HepG2 (cell line): Measurements from ENCODE around the gene DAPP1. TPM values are rescaled to one million over a fixed set of nuclear protein-coding genes. Genes with fewer than 3 reads are reported as not detected.

Source experiments
- ATAC-seq: fragments of 200-7000 bp; cut with Tn5 transposase; 3 replicates; pipeline ENCODE4 v1.9.1; 2020; ENCODE audit warnings: mild to moderate bottlenecking, moderate library complexity
- BruUV-seq: library from RNA; stranded (reverse); fragments of 400-500 nt; replicated peaks from 2 replicates; lab custom pipeline; 2021; lab: Mats Ljungman, UMichigan
- CTCF ChIA-PET: fragments of 300-600 bp; formaldehyde crosslinking; extraction: SDS; loops from one replicate; lab custom pipeline; 2021; ENCODE audit warnings: low total read pairs, inconsistent platforms, low intra/inter-chr PET ratio; lab: Yijun Ruan, JAX
- POLR2A ChIA-PET: fragments of 350-600 bp; sonication (Branson Sonifier 250); formaldehyde crosslinking; loops from one replicate; lab custom pipeline; 2020; ENCODE audit warnings: antibody characterized with exemption, inconsistent platforms; lab: Yijun Ruan, JAX
- DNase-seq: peaks from one replicate; pipeline ENCODE4 v3.0.0-alpha.2; 2015; ENCODE audit warnings: low spot score
- FAIRE-seq: peaks from 3 replicates; lab custom pipeline; 2011; peaks lifted over from hg19 to GRCh38; lab: Jason Lieb, UNC
- H2AFZ ChIP-seq: one replicate; pipeline ENCODE4 v1.6.1; 2011; ENCODE audit warnings: low read length, inconsistent platforms
- H3K27ac ChIP-seq: fragments of 300-600 bp; 3 replicates; pipeline ENCODE4 v1.8.0; 2011; ENCODE audit warnings: mixed run types, mild to moderate bottlenecking, mixed read lengths, low read length, inconsistent platforms; ENCODE audit not compliant: insufficient read depth; ENCODE audit errors: extremely low read length
- H3K27me3 ChIP-seq, 2 experiments: fragments of 200-600 bp in 1 of 2; 2 replicates in 1 of 2; 3 replicates in 1 of 2; pipeline versions ENCODE4 v1.6.0 to v1.8.0; 2011; ENCODE audit warnings: low read length in 2 of 2, mild to moderate bottlenecking in 2 of 2, moderate library complexity in 2 of 2, inconsistent platforms in 1 of 2; ENCODE audit not compliant: insufficient read depth in 2 of 2, control insufficient read depth in 1 of 2
- H3K36me3 ChIP-seq, 2 experiments: fragments of 200-600 bp in 1 of 2; replicated peaks in 1 of 2; 2 replicates in 1 of 2; 3 replicates in 1 of 2; pipeline versions ENCODE4 v1.5.1 to v1.8.0; 2011; ENCODE audit warnings: low read length in 2 of 2, inconsistent platforms in 1 of 2; ENCODE audit not compliant: insufficient read depth in 2 of 2, control insufficient read depth in 1 of 2
- H3K4me1 ChIP-seq: 2 replicates; pipeline ENCODE4 v1.5.1; 2012; ENCODE audit warnings: low read length, inconsistent platforms; ENCODE audit not compliant: insufficient read depth
- H3K4me2 ChIP-seq: 2 replicates; pipeline ENCODE4 v1.6.0; 2011; ENCODE audit warnings: low read depth, low read length, inconsistent platforms
- H3K4me3 ChIP-seq, 3 experiments: fragments of 200-600 bp in 1 of 3; sonication (generic), shearing (Covaris generic) in 1 of 3; replicated peaks in 1 of 3; 2 replicates each; pipeline ENCODE4 v1.5.1; 2011 to 2016; ENCODE audit warnings: low read length in 3 of 3, inconsistent platforms in 2 of 3, low read depth in 2 of 3, mild to moderate bottlenecking in 2 of 3, control low read depth in 1 of 3, mixed read lengths in 1 of 3; ENCODE audit not compliant: insufficient read depth in 1 of 3
- H3K79me2 ChIP-seq: one replicate; pipeline ENCODE4 v1.6.1; 2011; ENCODE audit warnings: low read length, inconsistent platforms; ENCODE audit not compliant: insufficient read depth
- H3K9ac ChIP-seq: 2 replicates; pipeline ENCODE4 v1.6.0; 2011; ENCODE audit warnings: mild to moderate bottlenecking, low read depth, low read length, inconsistent platforms; ENCODE audit not compliant: insufficient read depth
- H3K9me3 ChIP-seq: 2 replicates; pipeline ENCODE4 v1.5.1; 2012; ENCODE audit warnings: mild to moderate bottlenecking, low read length
- H4K20me1 ChIP-seq: 2 replicates; pipeline ENCODE4 v1.6.0; 2011; ENCODE audit warnings: inconsistent platforms, mild to moderate bottlenecking, low read length, moderate library complexity; ENCODE audit not compliant: insufficient read depth
- CEBPZ ChIP-seq: IDR thresholded peaks from 2 replicates; pipeline ENCODE4 v1.6.1; 2012; ENCODE audit warnings: low read length, improper control_type of control experiment
- DBP ChIP-seq: sonication (generic); formaldehyde crosslinking; IDR thresholded peaks from 2 replicates; pipeline ENCODE4 v1.4.0; 2020; ENCODE audit warnings: missing genetic modification reagents; ENCODE audit errors: not compliant biosample characterization
- KDM1A ChIP-seq: IDR thresholded peaks from 2 replicates; pipeline ENCODE4 v1.6.1; 2016; ENCODE audit warnings: missing compliant biosample characterization
- MATR3 ChIP-seq: sonication (generic); formaldehyde crosslinking; IDR thresholded peaks from 2 replicates; pipeline ENCODE4 v1.4.0; 2020; ENCODE audit warnings: missing genetic modification reagents
- PCBP1 ChIP-seq: fragments of 200-400 bp; formaldehyde crosslinking; IDR thresholded peaks from 2 replicates; pipeline ENCODE4 v1.6.1; 2017; ENCODE audit warnings: mild to moderate bottlenecking, low read depth, low read length, borderline replicate concordance
- RBM22 ChIP-seq: fragments of 200-400 bp; formaldehyde crosslinking; optimal IDR thresholded peaks from 2 replicates; pipeline ENCODE3; 2017; ENCODE audit warnings: mild to moderate bottlenecking, low read length, moderate library complexity
- XBP1 ChIP-seq: sonication (generic); formaldehyde crosslinking; IDR thresholded peaks from 2 replicates; pipeline ENCODE4 v1.5.0; 2020; ENCODE audit warnings: missing genetic modification reagents
- ZNF101 ChIP-seq: sonication (generic); formaldehyde crosslinking; IDR thresholded peaks from 2 replicates; pipeline ENCODE4 v1.4.0; 2020; ENCODE audit warnings: mild to moderate bottlenecking, low read depth, missing genetic modification reagents, borderline replicate concordance
- ZNF232 ChIP-seq: sonication (generic); formaldehyde crosslinking; IDR thresholded peaks from 2 replicates; pipeline ENCODE4 v1.4.0; 2020; ENCODE audit warnings: missing genetic modification reagents, borderline replicate concordance
- ZNF282 ChIP-seq: fragments of 450-650 bp; IDR thresholded peaks from 2 replicates; pipeline ENCODE4 v1.6.1; 2018; ENCODE audit not compliant: partially characterized antibody
- ZNF777 ChIP-seq: sonication (generic); formaldehyde crosslinking; IDR thresholded peaks from 2 replicates; pipeline ENCODE4 v1.4.0; 2020; ENCODE audit warnings: missing genetic modification reagents
- WGBS: methylation state at CpG from one replicate; pipeline ENCODE4 v1.1.6; 2017; ENCODE audit warnings: low lambda C conversion rate; 5-methylcytosine and 5-hydroxymethylcytosine counted together
- in situ Hi-C: cut with HindIII; loops from 2 replicates; pipeline ENCODE4 v1.10.0; 2017; ENCODE audit warnings: low pct_unique_long_range_greater_than_20kb; ENCODE audit not compliant: extremely low pct_ligation_motif_present
- intact Hi-C: fragments of 100-400 bp; cut with micrococcal nuclease; formaldehyde crosslinking; loops from one replicate; pipeline ENCODE4 v1.10.0; 2022; ENCODE audit not compliant: unreplicated experiment
- polyA plus RNA-seq, 8 experiments: library from polyadenylated mRNA; depleted of rRNA in 3 of 8; stranded (reverse) in 7 of 8; unstranded in 1 of 8; fragments of >200 nt; fragmentation: Illumina TruSeq in 4 of 8; extraction: Trizol in 4 of 8; gene quantifications; 2 replicates each; pipeline versions ENCODE4 v1.2.1 to v1.2.3, GENCODE V29; 2011 to 2016; ENCODE audit warnings: low read depth in 4 of 8, missing spikeins in 1 of 8, mixed read lengths in 1 of 8; ENCODE audit not compliant: insufficient read depth in 1 of 8
- total RNA-seq, 5 experiments: library from RNA; depleted of rRNA; stranded (reverse); fragments of >200 nt; fragmentation: Illumina TruSeq; extraction: Trizol; gene quantifications; 2 replicates each; pipeline ENCODE4 v1.2.3, GENCODE V29; 2016; ENCODE audit warnings: low read depth in 1 of 5

The DAPP1 gene
- total and polyA plus RNA-seq, 2 of the 13 experiments (the other 11 are each of a cell fraction or from before 2014, with no cell fraction given), result not detected

DNA sequence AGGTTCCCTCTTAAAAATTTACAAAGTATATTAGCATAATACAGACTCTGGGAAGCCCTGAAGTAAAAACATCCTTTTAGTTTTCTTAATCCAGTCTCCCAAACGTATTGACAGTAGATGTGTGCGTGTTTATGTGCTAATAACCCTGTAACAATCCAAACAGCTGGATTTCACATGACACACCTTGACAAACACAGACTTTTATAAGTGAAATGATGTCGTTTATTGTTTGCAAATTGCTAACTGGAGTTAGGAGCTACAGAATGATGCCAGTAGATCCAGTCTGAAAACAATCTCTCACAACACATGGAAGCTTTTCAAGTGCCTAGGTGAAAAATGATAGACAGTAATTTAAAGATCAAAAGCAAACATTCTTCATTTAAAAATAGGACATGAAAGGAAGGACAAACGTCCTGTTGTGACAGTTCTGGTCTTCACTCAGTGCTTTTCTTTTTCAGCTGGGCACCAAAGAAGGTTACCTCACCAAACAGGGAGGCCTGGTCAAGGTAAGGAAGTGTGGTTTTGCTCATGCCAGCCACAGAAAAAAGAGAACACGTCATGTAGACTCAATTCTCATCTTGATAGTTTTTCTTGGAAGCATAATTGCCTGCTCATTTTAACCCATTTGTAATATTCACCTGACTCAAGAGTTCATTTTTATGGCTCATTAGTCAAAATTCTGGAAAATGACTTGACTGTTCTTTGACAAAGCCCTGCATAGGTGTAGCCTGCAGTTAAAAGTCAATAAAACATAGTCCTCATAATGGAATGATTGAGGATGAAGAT lies 44.7 kb downstream of the DAPP1 start:
- H3K27ac ChIP-seq, result no peak overlapping the region
- no peak for TF ChIP-seq ZNF777 (CRISPR knock-in tag)
- no peak for TF ChIP-seq CEBPZ
- no peak for TF ChIP-seq KDM1A (CRISPR knock-in tag)
- no peak for TF ChIP-seq XBP1
- no peak for TF ChIP-seq PCBP1
- TF ChIP-seq ZNF282, result no peak
- no peak for TF ChIP-seq ZNF101
- TF ChIP-seq DBP, result no peak
- no peak for TF ChIP-seq ZNF232
- no peak for TF ChIP-seq MATR3 (CRISPR knock-in tag)
- TF ChIP-seq RBM22, result no peak
- H3K4me1 ChIP-seq, result no peaks in the 10 kb centered on the region
- ChIA-PET POLR2A (no interaction called here), CTCF (no interaction called here)
- 0% methylated on average over 5 of the region's 5 CpGs for WGBS
- H3K9me3 ChIP-seq, result no peaks in the 10 kb centered on the region
- H3K79me2 ChIP-seq, result no peaks in the 10 kb centered on the region
- no peak for DNase-seq
- H4K20me1 ChIP-seq, result no peaks in the 10 kb centered on the region
- FAIRE-seq, result no peak
- ATAC-seq, result no peak
- in situ Hi-C loops (no loop called here), intact Hi-C loops (no loop called here)
- H3K9ac ChIP-seq, result no peak overlapping the region
- no peak overlapping the region for H3K4me2 ChIP-seq
- H3K4me3 ChIP-seq, result no peak overlapping the region
- no peaks in the 10 kb centered on the region for H3K36me3 ChIP-seq
- no peak overlapping the region for H2AFZ ChIP-seq
- H3K27me3 ChIP-seq, result no peaks in the 10 kb centered on the region; a peak in 1 of 5 replicates
- BruUV-seq, result no TSS peak
